ENCODE data around the gene TTC13. TPM values are rescaled to one million over a fixed set of nuclear protein-coding genes. Genes with fewer than 3 reads are reported as not detected.

Gene TTC13
- total and polyA plus RNA-seq, 10 of the 15 experiments (the other 5 are each of a cell fraction or from before 2014, with no cell fraction given) = 5.8 to 30.8 (median 18.5) TPM

- in situ Hi-C loops (cut with MboI) = no loop called here
- no TSS peak for BruUV-seq (replicated peaks)
- Histone ChIP-seq H3K4me1 (ENCODE audit: control insufficient read depth, insufficient read depth, low read length) (no peaks in the 10 kb centered on the region), H3K4me3 (no peak overlapping the region), H3K9me3 (replicated peaks; ENCODE audit: control insufficient read depth, insufficient read depth, low read length) (no peaks in the 10 kb centered on the region; the same call in 2 of the 3 replicates), H3K36me3 (ENCODE audit: control insufficient read depth in 2 of 2, insufficient read depth in 2 of 2, low read length in 1 of 2) (peaks cover 15 to 23% of the 10 kb centered on the region in 2 experiments), H4K20me1 (ENCODE audit: control insufficient read depth, insufficient read depth) (no peaks in the 10 kb centered on the region), H2AFZ (ENCODE audit: control insufficient read depth, low read depth, low read length) (no peak overlapping the region), H3K27me3 (replicated peaks in 1 of 2; ENCODE audit: control insufficient read depth in 2 of 2, insufficient read depth in 2 of 2, low read length in 1 of 2) (no peaks in the 10 kb centered on the region), H3K79me2 (ENCODE audit: control insufficient read depth, insufficient read depth, low read length) (no peaks in the 10 kb centered on the region), H3K4me2 (ENCODE audit: control insufficient read depth, insufficient read depth) (no peak overlapping the region), H3K27ac (ENCODE audit: control insufficient read depth, insufficient read depth) (no peak overlapping the region), H3K9ac (ENCODE audit: control insufficient read depth, insufficient read depth, low read length) (no peak overlapping the region)
- TF ChIP-seq, protein P1, sequence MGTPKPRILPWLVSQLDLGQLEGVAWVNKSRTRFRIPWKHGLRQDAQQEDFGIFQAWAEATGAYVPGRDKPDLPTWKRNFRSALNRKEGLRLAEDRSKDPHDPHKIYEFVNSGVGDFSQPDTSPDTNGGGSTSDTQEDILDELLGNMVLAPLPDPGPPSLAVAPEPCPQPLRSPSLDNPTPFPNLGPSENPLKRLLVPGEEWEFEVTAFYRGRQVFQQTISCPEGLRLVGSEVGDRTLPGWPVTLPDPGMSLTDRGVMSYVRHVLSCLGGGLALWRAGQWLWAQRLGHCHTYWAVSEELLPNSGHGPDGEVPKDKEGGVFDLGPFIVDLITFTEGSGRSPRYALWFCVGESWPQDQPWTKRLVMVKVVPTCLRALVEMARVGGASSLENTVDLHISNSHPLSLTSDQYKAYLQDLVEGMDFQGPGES (IDR thresholded peaks at IDR 0.05) = no peak
- TF ChIP-seq BRCA1 (IDR thresholded peaks at IDR 0.05; ENCODE audit: low read depth, low read length) (no peak), CBFB (IDR thresholded peaks at IDR 0.05; ENCODE audit: low read depth) (no peak), SRF (IDR thresholded peaks at IDR 0.05; ENCODE audit: low read depth in 2 of 2, low read length in 2 of 2) (no peak), SPI1 (IDR thresholded peaks at IDR 0.05; ENCODE audit: borderline replicate concordance, insufficient read depth, low read depth, low read length) (no peak), TCF12 (IDR thresholded peaks at IDR 0.05; ENCODE audit: low read depth, low read length) (no peak), NFYB (IDR thresholded peaks at IDR 0.05; ENCODE audit: insufficient read depth, low read depth, low read length) (no peak)
- ChIA-PET SMC1A (ENCODE audit: uncharacterized antibody, unreplicated experiment) (interaction anchor here (0.6 kb wide), 1 partner anchor 41 kb away, joined by 3 read pairs; no protein-coding TSS in a partner anchor), CTCF (interaction anchor here (0.7 kb wide), 1 partner anchor 777 kb away, joined by 3 read pairs; no protein-coding TSS in a partner anchor), RAD21 (ENCODE audit: unreplicated experiment) (no interaction called here), POLR2A (interaction anchor here (0.6 kb wide), 1 partner anchor 11 kb away, joined by 3 read pairs; no protein-coding TSS in a partner anchor)
- FAIRE-seq (no peak), DNase-seq (ENCODE audit: low read depth, low spot score) (no peak), ATAC-seq (no peak)
- intact Hi-C loops (cut with micrococcal nuclease; ENCODE audit: unreplicated experiment) = no loop called here
Observed at GRCh38 chr1:231001892-231002291, 23.2 kb upstream of the TTC13 start.

DNA sequence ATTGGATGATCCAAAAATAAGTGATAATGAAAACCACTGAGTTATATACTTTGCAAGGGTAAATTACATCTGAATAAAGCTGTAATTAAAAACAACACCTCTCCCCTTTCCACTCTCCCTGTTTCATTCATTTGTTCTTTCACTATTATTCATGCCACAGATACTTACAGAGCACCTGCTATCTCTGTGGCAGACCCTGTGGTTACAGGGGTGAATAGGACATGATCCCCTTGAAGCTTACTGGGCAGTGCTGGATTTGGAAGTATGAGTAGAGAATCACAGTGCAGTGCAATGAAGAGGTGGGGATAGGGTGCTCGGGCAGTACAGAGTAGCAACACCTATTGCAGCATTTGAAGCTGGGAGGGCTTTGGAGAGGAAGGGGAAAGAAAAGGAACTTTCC is 22.0 kb upstream of the TTC13 start:
- no peak overlapping the region for H3K27ac ChIP-seq (ENCODE audit: control insufficient read depth, insufficient read depth)
- ATAC-seq = no peak
- no TSS peak for BruUV-seq (replicated peaks)

More for the DNA sequence above, 22.0 kb upstream of the TTC13 start:
- Histone ChIP-seq H3K9me3 (replicated peaks; ENCODE audit: control insufficient read depth, insufficient read depth, low read length) (no peaks in the 10 kb centered on the region; the same call in 2 of the 3 replicates), H4K20me1 (ENCODE audit: control insufficient read depth, insufficient read depth) (no peaks in the 10 kb centered on the region), H3K36me3 (ENCODE audit: control insufficient read depth in 2 of 2, insufficient read depth in 2 of 2, low read length in 1 of 2) (peaks cover 17 to 29% of the 10 kb centered on the region in 2 experiments), H3K27me3 (replicated peaks in 1 of 2; ENCODE audit: control insufficient read depth in 2 of 2, insufficient read depth in 2 of 2, low read length in 1 of 2) (no peaks in the 10 kb centered on the region), H3K79me2 (ENCODE audit: control insufficient read depth, insufficient read depth, low read length) (no peaks in the 10 kb centered on the region), H3K4me2 (ENCODE audit: control insufficient read depth, insufficient read depth) (no peak overlapping the region), H2AFZ (ENCODE audit: control insufficient read depth, low read depth, low read length) (no peak overlapping the region), H3K4me1 (ENCODE audit: control insufficient read depth, insufficient read depth, low read length) (no peaks in the 10 kb centered on the region), H3K9ac (ENCODE audit: control insufficient read depth, insufficient read depth, low read length) (no peak overlapping the region), H3K4me3 (no peak overlapping the region)
- TF ChIP-seq CUX1 (IDR thresholded peaks at IDR 0.05; ENCODE audit: insufficient replicate concordance, low read depth, low read length) (no peak), CREM (IDR thresholded peaks at IDR 0.05; ENCODE audit: low read depth) (no peak), NR2C1 (IDR thresholded peaks at IDR 0.05) (no peak), HDGF (IDR thresholded peaks at IDR 0.05) (no peak)
- POLR2A ChIA-PET = no interaction called here
- in situ Hi-C loops (cut with MboI) = no loop called here
- RAD21 ChIA-PET (ENCODE audit: unreplicated experiment) = no interaction called here
- no peak for FAIRE-seq
- DNase-seq (ENCODE audit: low read depth, low spot score) = no peak
- WGBS (ENCODE audit: insufficient coverage, insufficient replicate concordance, low lambda C conversion rate, missing lambda C conversion rate) = 100% methylated on average over 1 of the region's 1 CpG
- CTCF ChIA-PET = no interaction called here
- intact Hi-C loops (cut with micrococcal nuclease; ENCODE audit: unreplicated experiment) = no loop called here
- SMC1A ChIA-PET (ENCODE audit: uncharacterized antibody, unreplicated experiment) = interaction anchor here (0.7 kb wide), 1 partner anchor 1243 kb away, joined by 3 read pairs; no protein-coding TSS in a partner anchor

All from GM12878 (cell line).